HG02884 (cell line): ENCODE results near the gene HS6ST1.

ENCODE experiments used
- ATAC-seq: cut with Tn5 transposase; IDR thresholded peaks from one replicate; pipeline ENCODE4 v1.9.1; 2021; ENCODE audit warnings: mild to moderate bottlenecking, moderate library complexity; ENCODE audit not compliant: unreplicated experiment

The HS6ST1 gene

DNA sequence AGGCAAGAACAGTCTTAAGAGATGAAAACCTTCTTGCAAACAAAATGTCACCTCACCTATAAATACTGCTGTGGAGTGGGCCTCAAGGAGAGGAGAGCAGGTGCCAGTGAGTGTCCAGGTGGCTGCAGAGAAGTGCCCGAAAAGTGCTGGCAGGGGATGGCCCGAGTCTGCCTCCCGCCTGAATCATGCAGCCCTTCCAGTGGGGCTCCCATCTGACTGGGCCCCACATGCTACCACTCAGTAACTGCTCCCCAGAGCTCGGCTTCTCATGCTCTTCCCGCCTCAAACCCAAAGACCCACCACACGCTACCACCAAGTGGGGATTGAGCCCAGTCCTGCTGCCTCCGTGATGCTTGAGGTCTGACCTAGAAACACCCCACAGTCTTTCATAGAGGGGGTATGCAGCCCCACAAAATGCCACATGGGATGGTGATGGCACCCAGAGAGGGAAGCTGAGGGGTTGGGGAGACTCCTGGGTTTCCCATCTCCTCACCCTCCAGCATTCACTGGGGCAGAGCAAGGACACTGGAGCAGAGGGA lies 7.4 kb downstream of the HS6ST1 start:
- ATAC-seq = no peak

- no peak for ATAC-seq
Observed at GRCh38 chr2:128310761-128311160, 7.9 kb downstream of the HS6ST1 start.

DNA sequence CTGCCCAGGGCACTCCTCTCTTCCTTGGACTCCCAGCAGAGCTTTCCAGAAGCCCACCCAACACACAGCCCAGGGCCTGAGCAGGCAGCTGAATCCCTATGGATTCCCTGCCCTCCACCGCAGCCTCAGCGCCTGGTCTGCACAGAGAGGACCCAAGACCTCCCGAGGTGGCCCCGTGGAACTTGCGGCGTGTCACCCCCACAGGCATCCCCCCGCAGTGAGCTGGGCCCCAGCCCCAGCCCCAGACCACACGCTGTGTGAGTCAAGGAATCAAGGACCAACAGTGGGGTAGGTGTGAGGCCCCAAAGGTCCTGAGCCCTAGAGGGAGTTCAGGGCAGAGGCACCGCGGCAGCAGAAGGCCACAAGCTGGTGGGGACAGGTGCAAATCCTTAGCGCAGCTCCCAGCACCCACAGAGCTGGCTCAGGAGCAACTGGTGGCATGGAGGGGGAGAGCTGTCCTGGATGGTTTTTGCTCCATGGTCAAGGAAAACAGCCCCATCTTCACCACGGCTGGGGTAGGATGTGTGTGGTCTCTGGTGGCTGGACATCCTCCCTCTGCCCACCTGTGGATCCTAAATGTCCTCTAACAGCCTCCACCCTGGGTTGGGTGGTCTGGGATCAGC lies 8.5 kb downstream of the HS6ST1 start:
- no peak for ATAC-seq

GRCh38 chr2:128309280-128310093 lies 9.2 kb downstream of the HS6ST1 start:
- ATAC-seq = no peak

DNA sequence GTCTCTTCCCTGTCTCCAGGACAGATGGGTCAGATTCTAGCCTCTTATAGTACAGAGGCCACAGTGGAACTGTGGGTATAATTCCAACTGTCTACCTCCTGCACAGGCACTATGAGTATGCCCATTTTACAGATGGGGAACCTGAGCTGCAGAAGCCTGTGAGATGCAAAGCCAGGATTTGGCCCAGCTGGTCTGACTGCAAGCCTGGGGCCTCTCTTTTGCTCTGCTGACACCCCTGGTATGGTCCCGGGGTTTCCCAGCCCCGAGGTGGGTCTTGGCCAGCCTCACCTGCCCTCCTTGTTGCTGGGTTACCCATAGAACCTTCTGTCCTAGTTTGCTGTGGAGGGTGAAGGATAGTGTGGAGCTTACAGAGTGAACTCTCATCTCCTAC lies 9.8 kb downstream of the HS6ST1 start:
- no peak for ATAC-seq

- no peak for ATAC-seq
Observed at GRCh38 chr2:128308284-128308731, 10.4 kb downstream of the HS6ST1 start.

DNA sequence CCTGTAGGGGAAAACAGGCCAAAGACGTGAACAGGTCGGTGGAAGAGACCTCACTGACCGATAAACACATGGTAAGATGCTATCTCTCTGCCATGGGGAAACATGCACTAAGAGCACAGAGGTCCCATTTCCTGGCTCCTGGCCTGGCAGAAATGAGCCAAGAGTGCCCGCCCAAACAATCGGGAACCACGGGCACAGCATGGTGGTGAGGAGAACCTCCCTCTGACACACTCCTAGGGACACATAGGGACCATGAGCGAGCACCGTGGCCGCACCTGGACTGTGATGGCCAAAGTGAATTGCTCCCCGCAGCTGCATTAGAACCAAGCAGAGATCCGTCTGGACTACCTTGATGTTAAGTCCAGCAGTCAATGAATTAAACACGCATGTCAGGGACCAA lies 11.1 kb downstream of the HS6ST1 start:
- no peak for ATAC-seq

DNA sequence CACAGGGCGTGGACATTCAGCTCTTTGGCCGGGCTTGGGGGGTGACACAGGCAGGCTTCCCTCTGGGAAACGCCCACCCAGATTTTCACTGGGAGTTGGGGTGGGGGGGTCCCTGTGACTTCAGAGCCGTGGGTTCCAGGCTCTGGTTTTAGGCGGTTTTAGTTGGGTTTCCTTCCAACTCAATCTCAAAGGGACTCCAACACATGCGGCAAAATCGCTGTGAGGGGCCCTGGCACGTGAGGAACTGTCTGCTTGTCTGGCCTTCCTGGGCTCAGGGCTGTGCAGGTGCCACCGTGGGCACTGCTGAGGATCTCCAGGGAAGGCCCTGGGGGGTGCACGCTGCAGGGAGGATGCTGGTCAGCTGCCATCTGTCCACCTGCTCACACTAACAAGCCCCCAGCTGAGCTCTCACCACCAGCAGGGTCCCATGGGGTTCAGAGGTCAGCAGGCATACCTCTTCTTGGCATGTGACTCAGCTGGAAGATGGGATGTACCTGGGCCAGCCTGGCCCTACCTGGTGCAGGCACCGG lies 11.7 kb downstream of the HS6ST1 start:
- ATAC-seq = no peak

- no peak for ATAC-seq
Observed at GRCh38 chr2:128306081-128306930, 12.4 kb downstream of the HS6ST1 start.

DNA sequence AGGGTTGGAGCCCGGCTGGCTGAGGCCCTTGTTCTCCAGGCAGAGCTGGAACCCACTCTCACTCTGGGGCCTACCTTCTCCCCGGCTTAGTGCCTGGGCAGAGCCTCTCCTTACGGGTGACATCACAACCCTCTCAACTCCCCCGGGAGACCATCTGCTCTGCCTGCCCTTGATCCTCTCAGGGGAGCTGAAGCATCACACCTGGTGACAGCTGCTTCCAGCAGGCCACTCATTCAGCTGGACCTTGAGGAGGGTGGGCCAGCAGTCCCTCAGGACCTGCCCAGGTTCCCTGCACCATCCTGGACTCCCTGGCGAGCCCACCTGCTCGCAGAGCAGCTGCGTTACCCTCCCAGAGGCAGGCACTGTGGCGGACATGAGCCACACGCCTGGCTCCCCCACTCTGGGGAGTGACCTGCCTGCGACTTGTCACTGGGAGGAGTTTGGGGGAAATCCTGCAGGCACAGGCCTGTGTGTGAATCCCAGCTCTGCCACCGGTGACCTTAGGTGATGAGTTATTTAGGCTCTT lies 13.1 kb downstream of the HS6ST1 start:
- ATAC-seq = no peak

DNA sequence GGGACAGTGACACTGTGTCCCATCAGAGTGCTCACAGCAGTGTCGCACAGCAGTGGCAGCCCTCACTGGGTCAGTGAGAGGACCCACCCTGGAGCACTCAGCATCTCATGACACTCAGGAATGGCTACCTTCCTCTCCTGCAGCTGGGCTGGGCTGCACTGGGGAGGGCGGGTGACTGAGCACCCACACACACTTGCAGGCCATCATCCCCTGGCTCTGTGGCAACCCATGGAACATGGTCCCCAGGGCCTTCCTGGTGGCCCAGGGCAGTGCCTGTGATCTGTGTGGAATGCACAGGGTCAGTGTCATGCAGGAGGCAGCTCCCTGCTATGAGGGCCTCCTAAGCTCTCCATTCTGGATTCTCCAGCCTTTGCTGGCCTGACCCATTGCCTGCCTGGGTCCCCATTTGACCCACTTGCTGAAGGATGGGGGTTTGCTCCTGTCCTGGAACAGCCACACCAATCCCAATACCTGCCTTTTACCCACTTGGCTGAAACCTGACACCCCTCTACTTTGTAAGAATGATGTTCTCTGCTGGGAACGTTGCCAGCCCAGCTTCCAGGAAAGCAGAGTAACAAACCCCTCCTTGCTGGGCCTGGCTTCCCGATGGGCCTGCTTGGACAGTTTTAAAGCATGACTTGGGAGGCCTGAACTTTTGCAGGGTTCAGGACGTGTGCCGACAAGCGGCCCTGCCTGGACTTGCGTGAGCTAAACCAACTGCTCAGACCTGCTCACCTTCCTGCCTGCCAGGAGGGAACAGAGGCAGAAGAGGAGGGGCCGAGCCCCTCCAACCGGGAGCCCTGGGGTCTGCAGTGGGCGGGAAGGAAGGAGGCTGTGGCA lies 13.7 kb downstream of the HS6ST1 start:
- no peak for ATAC-seq

DNA sequence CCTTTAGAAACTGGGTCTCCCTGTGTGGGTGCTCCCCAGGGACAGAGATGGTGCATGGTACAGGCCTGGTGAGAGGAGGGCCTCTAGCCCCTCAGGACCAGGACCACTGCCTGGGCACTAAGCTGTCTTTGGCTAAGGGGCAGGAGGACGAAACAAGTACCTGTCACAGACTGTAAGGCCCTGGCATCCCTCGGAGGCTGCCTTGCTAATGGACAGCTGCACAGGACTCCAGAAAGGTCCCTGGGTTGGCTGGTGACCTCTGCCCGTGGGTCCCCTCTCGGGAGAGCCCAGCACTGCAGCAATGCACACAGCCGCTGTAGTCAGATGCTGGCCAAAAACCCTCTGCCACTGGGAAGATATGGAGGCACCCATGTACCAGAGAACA lies 14.3 kb downstream of the HS6ST1 start:
- ATAC-seq = no peak

- no peak for ATAC-seq
Observed at GRCh38 chr2:128303911-128304310, 14.8 kb downstream of the HS6ST1 start.

DNA sequence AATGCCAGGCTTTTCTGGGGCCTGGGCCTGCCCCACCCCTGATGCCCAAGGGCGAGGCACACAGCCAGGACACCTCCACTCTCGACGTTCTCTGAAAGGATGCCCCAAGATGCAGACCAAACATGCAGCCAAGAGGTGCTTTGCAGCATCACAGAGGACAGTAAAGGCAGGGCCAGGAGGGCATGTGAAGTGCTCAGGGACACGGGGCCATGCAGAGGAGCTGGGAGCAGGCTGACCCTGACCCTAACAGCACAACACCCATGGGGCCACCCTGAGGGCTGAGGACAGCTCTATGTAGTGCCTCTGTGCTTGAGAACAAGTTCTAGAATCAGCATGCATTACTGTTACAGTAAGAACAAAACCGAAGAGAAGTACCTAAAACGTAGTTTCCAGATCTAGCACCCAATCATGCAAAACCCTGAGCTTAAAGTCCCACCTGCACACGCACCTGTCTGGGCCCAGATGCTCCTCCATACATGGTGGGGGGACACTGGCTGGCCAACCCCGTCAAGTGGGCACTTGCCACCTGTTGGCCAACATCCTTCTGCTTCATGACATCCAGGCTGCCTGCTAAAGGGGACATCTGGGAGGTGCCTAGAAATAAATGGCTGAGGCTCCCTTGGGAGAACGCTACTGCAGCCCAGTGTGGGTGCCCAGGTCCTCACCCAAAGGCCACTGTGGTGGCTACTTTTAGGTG lies 15.4 kb downstream of the HS6ST1 start:
- no peak for ATAC-seq

- no peak for ATAC-seq
Observed at GRCh38 chr2:128302744-128303067, 16.0 kb downstream of the HS6ST1 start.

DNA sequence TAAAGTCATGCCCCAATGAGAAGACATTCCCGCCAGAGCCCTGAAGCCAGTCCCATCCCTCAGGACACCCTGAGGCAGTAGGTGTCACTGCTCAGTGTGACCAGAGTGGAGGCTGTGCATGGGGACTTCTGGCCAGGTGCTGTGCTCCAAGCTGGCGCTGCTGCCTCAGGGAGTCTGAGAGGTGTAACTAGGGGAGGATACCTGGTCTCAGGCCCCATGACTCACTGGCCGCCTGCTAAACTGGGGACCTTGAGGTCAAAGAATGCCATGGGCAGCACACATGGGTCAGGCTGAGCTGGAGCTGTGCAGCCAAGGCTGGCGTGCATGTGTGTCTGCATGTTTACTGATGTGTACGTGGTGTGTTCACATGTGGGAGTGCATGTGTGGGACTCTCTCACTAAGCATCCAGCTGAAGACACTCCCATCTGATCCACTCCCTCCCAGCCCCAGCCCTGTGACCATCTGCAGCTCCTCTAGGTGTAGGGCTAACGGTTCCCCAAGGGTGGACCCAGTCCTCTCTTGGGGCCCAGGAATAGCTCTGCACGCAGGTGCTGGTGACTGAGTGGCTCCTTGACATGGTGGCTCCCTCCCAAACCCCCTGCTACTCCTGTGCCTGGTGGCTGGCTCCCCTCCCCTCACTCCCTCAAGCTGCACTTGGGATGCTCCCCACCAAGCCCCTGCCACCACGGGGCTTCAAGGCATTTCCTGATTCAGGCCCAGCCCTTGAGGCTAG lies 16.5 kb downstream of the HS6ST1 start:
- ATAC-seq = no peak

DNA sequence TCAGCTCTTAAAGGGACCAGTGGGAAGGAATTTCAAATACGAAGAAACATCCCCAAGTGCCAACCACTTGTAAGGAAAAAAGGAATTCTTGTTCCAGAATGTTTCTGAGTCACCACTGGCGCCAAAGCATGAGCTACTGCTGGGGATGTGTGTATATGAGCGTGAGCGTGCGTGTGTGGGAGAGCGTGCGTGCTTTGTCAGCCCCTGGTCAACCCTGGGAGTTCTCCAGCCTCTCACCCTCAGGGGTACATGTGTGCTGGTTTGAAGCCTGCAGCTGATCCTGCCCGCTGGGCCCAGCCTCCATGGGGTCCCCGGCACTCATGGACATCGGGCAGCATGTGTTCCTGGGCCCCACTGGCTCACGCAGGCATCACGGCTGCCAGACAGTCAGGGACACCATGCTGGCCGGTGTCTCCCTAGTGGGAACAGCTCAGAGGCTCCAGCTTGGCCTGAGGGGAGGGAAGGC lies 17.1 kb downstream of the HS6ST1 start:
- no peak for ATAC-seq

DNA sequence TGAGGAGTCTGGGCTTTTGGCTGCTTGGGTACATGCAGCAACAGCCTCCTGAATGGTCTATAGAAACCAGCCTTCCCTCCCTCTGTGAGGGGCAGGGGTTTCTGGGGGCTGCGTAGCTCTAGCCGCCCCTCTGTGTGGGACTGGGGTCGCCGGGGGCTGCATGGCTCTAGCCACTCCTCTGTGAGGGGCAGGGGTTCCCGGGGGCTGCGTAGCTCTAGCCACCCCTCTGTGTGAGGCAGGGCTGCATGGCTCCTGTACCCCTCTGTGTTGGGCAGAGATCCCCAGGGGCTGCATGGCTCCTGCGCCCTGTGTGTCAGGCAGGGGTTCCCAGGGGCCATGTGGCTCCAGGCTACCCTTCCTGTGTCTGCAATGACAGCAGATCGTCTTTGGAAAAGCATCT lies 17.6 kb downstream of the HS6ST1 start:
- no peak for ATAC-seq
